Stimulated activated CD8-positive, alpha-beta memory T cell treated with anti-CD3 and anti-CD28 coated beads, Interleukin-15, amount 100 ng/mL, for 24 hours (primary cell): ENCODE measurements around the gene FASN.

Experiments used
- DNase-seq: peaks from one replicate; pipeline ENCODE4 v3.0.0-alpha.2; 2020; ENCODE audit warnings: low read depth

Gene FASN

GRCh38 chr17:82101301-82101715 lies 3.3 kb upstream of the FASN start:
- DNase-seq: no peak

- no peak for DNase-seq
These were observed 2.7 kb upstream of the FASN start for GRCh38 chr17:82100502-82101298.

- no peak for DNase-seq
These were observed 1.1 kb upstream of the FASN start for GRCh38 chr17:82098939-82099763.

GRCh38 chr17:82097919-82098168 lies 192 bp downstream of the FASN start:
- no peak for DNase-seq

GRCh38 chr17:82097184-82097918 lies 685 bp downstream of the FASN start:
- no peak for DNase-seq

- DNase-seq: no peak
These were observed 1.3 kb downstream of the FASN start for GRCh38 chr17:82096709-82097183.

GRCh38 chr17:82095777-82096708 lies 2.0 kb downstream of the FASN start:
- no peak for DNase-seq

- no peak for DNase-seq
These were observed 2.9 kb downstream of the FASN start for GRCh38 chr17:82094931-82095776.

GRCh38 chr17:82092995-82093751 lies 4.9 kb downstream of the FASN start:
- DNase-seq: no peak

GRCh38 chr17:82092628-82092994 lies 5.4 kb downstream of the FASN start:
- DNase-seq: no peak

GRCh38 chr17:82092094-82092586 lies 5.9 kb downstream of the FASN start:
- DNase-seq: no peak

- DNase-seq: no peak
These were observed 6.6 kb downstream of the FASN start for GRCh38 chr17:82091264-82092066.

- DNase-seq: no peak
These were observed 7.3 kb downstream of the FASN start for GRCh38 chr17:82090549-82091263.

- no peak for DNase-seq
These were observed 8.1 kb downstream of the FASN start for GRCh38 chr17:82089723-82090548.

- DNase-seq: no peak
These were observed 9.0 kb downstream of the FASN start for GRCh38 chr17:82088838-82089722.
